GM13977 (cell line): Measurements from ENCODE around the gene UIMC1.

ENCODE experiments used
- DNase-seq: peaks from one replicate; pipeline ENCODE4 v3.0.0; 2012; ENCODE audit warnings: low spot score
- CTCF ChIP-seq: IDR thresholded peaks from 2 replicates; pipeline ENCODE4 v1.5.1; 2012; ENCODE audit warnings: mild to moderate bottlenecking, control low read depth; ENCODE audit not compliant: insufficient read depth; ENCODE audit errors: extremely low read depth, missing control alignments
- in situ Hi-C: fragments of 300-500 bp; cut with MboI; formaldehyde crosslinking; loops from one replicate; pipeline ENCODE4 v1.12.0; 2022; ENCODE audit warnings: low sequenced_read_pairs, low pct_unique_long_range_greater_than_20kb, mixed read lengths, inconsistent platforms; ENCODE audit not compliant: unreplicated experiment

The UIMC1 gene

GRCh38 chr5:177025101-177025601 is 18.6 kb upstream of the UIMC1 start:
- in situ Hi-C loops = no loop called here
- TF ChIP-seq CTCF = no peak
- DNase-seq = no peak

DNA sequence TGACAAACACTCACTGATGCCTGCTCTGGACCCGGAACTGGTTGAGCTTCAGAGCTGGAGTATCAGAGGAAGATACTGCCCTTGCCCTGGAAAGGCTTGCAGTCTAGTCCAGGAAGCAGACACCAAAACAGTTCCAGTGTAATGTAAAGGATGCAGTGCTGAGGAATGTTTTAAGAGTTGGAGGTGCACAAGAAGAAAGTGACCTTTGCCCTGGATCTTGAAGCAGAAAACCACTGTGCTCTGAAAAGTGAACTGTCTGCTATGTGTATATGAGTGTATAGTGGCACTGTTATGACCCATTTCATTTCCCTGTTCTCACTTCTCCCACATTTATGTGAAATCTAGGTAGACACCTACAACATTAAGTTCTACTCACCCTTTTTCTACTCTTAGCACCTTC is 18.0 kb upstream of the UIMC1 start:
- no peak for TF ChIP-seq CTCF
- no peak for DNase-seq
- in situ Hi-C loops = no loop called here

DNA sequence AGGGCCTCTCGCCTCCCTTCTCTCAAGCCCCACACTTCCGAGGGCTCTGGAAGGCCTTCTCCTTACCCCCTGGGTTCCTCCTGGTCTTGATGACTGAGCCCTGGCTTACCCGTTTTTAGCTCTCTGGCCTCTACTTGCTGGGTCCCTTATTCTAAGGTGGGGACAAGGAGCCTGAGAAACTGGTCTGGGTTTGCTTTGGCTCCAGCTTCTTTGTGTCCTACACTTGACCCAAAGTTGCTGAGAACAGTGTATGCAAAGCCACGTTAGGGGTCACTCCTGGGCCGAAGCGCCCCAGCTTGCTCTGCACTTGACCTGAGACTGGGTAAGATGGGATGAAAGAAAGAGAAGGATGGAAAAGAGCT is 16.7 kb upstream of the UIMC1 start:
- in situ Hi-C loops = no loop called here

DNA sequence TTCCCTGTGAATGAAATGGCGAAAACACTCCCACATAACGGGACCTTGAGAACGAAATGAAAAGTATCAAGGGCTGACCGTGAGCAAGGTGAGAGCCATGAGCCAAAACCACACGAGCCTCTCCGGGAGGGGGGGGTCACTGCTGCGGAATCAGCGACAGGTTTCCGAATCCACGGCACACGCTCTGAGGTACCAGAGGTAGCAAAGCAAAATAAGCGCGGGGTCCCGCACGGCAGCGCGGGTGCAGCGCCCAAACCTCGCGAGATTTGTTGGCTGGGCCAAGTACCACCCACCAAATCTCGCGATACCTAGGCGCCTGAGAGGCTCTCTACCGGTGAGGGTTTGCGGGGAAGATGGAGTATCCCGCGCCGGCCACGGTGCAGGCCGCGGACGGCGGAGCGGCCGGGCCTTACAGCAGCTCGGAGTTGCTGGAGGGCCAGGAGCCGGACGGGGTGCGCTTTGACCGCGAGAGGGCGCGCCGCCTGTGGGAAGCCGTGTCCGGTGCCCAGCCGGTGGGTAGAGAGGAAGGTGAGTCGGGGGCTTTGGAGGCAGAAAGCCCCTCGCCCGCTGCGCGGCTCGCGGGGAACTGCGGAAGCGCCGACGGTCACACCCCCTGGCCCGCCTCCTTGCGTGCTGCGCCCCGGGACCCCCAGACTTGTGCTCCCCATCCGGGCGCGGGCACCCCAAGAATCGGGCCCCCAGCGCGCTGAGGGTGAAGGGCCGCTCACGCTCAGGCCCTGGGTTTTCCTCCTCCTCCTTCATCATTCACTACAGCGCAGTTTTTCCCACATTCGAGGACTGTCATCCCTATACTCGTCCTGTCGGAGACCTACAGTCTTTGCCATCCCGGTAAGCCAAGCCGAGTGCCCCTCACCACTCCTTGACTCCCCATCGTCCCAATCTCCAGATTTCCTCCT is 16.1 kb upstream of the UIMC1 start, which contains the start of gene ZNF346:
Gene ZNF346 (plus strand): TSS at position 311 of the 917 bp plus-strand sequence. CDS start 43 bp downstream, at position 354.
- peak; percentile 97 for DNase-seq
- in situ Hi-C loops = no loop called here
- peak; percentile 54 for TF ChIP-seq CTCF

More for the DNA sequence above, 16.7 kb upstream of the UIMC1 start:
- TF ChIP-seq CTCF = peak; percentile 19
- peak; percentile 36 for DNase-seq

DNA sequence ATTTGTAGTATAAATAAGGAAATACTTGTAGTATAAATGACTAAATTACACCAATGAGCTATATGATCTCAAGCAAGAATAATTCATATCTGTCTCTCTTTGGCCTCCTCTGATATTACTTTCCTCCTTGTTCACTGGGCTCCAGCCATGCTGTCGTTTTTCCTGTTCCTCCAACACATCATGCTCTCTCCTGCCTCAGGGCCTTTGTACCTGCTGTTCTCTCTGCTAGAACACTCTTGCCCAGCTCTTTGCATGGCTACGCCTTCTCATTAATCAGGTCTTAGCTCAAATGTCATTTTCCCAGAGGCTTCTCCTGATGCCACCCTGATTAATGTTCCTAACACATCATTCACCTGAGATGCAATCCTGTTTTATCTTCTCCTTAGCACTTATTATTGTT is 13.5 kb upstream of the UIMC1 start:
- TF ChIP-seq CTCF = no peak
- DNase-seq = no peak
- in situ Hi-C loops = no loop called here

- TF ChIP-seq CTCF = no peak
- DNase-seq = no peak
- in situ Hi-C loops = no loop called here
Observed at GRCh38 chr5:177018341-177018740, 11.8 kb upstream of the UIMC1 start.
